GM23338 (cell line): ENCODE results near the gene SOD1. TPM values are rescaled to one million over a fixed set of nuclear protein-coding genes. Genes with fewer than 3 reads are reported as not detected.

Source experiments
- ATAC-seq: fragments of 200-7000 bp; cut with Tn5 transposase; 3 replicates; pipeline ENCODE4 v1.9.1; 2020
- DNase-seq: peaks from one replicate; pipeline ENCODE4 v3.0.0-alpha.2; 2015; ENCODE audit warnings: low spot score
- H2AFZ ChIP-seq: fragments of 200-600 bp; sonication (generic); 2 replicates; pipeline ENCODE4 v1.8.0; 2016; ENCODE audit warnings: antibody characterized with exemption, mild to moderate bottlenecking, moderate library complexity
- H3F3A ChIP-seq: fragments of 200-600 bp; sonication (generic); replicated peaks from 2 replicates; pipeline ENCODE4 v1.8.0; 2017; ENCODE audit warnings: antibody characterized with exemption, mixed run types, low read depth
- H3K27ac ChIP-seq: fragments of 200-600 bp; sonication (generic); 2 replicates; pipeline ENCODE4 v1.6.1; 2016; ENCODE audit warnings: low read depth
- H3K27me3 ChIP-seq: fragments of 200-600 bp; sonication (generic); 2 replicates; pipeline ENCODE4 v1.8.0; 2016; ENCODE audit warnings: mild to moderate bottlenecking, mixed run types, moderate library complexity; ENCODE audit not compliant: insufficient read depth
- H3K36me3 ChIP-seq: fragments of 200-600 bp; sonication (generic); 2 replicates; pipeline ENCODE4 v1.8.0; 2016; ENCODE audit warnings: mild to moderate bottlenecking; ENCODE audit not compliant: insufficient read depth
- H3K4me1 ChIP-seq: fragments of 200-600 bp; sonication (generic); 2 replicates; pipeline ENCODE4 v1.8.0; 2016; ENCODE audit warnings: mild to moderate bottlenecking, moderate library complexity; ENCODE audit not compliant: insufficient read depth
- H3K4me2 ChIP-seq: fragments of 200-600 bp; sonication (generic); 2 replicates; pipeline ENCODE4 v1.7.1; 2017; ENCODE audit warnings: mixed run types
- H3K4me3 ChIP-seq: fragments of 200-600 bp; sonication (generic); 2 replicates; pipeline ENCODE4 v1.6.1; 2016; ENCODE audit warnings: mixed run types
- H3K79me2 ChIP-seq: fragments of 200-600 bp; sonication (generic); replicated peaks from 2 replicates; pipeline ENCODE4 v1.8.0; 2017; ENCODE audit warnings: mild to moderate bottlenecking; ENCODE audit not compliant: insufficient read depth
- H3K9me2 ChIP-seq: fragments of 200-600 bp; sonication (generic); 2 replicates; pipeline ENCODE4 v1.8.0; 2017; ENCODE audit not compliant: insufficient read depth
- H4K20me1 ChIP-seq: fragments of 200-600 bp; sonication (generic); replicated peaks from 2 replicates; pipeline ENCODE4 v1.8.0; 2017; ENCODE audit warnings: mild to moderate bottlenecking; ENCODE audit not compliant: insufficient read depth
- H3K27ac Mint-ChIP-seq: 2 replicates; pipeline ENCODE4 v1.8.0; 2020; ENCODE audit warnings: inconsistent platforms, mild to moderate bottlenecking, moderate library complexity, mixed read lengths
- H3K27me3 Mint-ChIP-seq: 3 replicates; pipeline ENCODE4 v1.8.0; 2022; ENCODE audit warnings: low read depth, mild to moderate bottlenecking, moderate library complexity, mixed read lengths, inconsistent platforms; ENCODE audit not compliant: insufficient read depth, poor library complexity
- H3K36me3 Mint-ChIP-seq: 3 replicates; pipeline ENCODE4 v1.8.0; 2021; ENCODE audit warnings: low read depth, mild to moderate bottlenecking, inconsistent platforms, moderate library complexity, mixed read lengths
- H3K4me1 Mint-ChIP-seq: 3 replicates; pipeline ENCODE4 v1.8.0; 2020; ENCODE audit warnings: mild to moderate bottlenecking, inconsistent platforms, mixed read lengths
- H3K4me3 Mint-ChIP-seq: 3 replicates; pipeline ENCODE4 v1.8.0; 2021; ENCODE audit warnings: moderate library complexity, mild to moderate bottlenecking, inconsistent platforms, mixed read lengths
- H3K9me3 Mint-ChIP-seq: 3 replicates; pipeline ENCODE4 v1.8.0; 2020; ENCODE audit warnings: moderate library complexity, mild to moderate bottlenecking, inconsistent platforms, mixed read lengths
- CREB1 ChIP-seq: fragments of 250-450 bp; sonication (Bioruptor Pico); IDR thresholded peaks from 2 replicates; pipeline ENCODE4 v1.5.0; 2020; ENCODE audit warnings: low read depth, mild to moderate bottlenecking, moderate library complexity
- CTCF ChIP-seq, 2 experiments: fragments of 200-600 bp in 1 of 2; sonication (generic) in 1 of 2; conservative IDR thresholded peaks; 2 replicates each; pipeline versions ENCODE4 v1.5.1 to v1.6.1; 2016 to 2017; ENCODE audit warnings: antibody characterized with exemption in 2 of 2, low read depth in 2 of 2, mild to moderate bottlenecking in 2 of 2, moderate library complexity in 1 of 2
- EZH2phosphoT487 ChIP-seq: fragments of 200-600 bp; sonication (generic); IDR thresholded peaks from one replicate; pipeline ENCODE4 v1.8.1; 2018; ENCODE audit warnings: antibody characterized with exemption; ENCODE audit not compliant: unreplicated experiment
- NANOG ChIP-seq: IDR thresholded peaks from 2 replicates; pipeline ENCODE4 v1.6.1; 2016; ENCODE audit warnings: antibody characterized with exemption, borderline replicate concordance
- POLR2AphosphoS5 ChIP-seq: IDR thresholded peaks from 2 replicates; pipeline ENCODE4 v1.6.1; 2016; ENCODE audit warnings: antibody characterized with exemption, low read depth
- ZNF114 ChIP-seq: fragments of 250-450 bp; sonication (Bioruptor Pico); IDR thresholded peaks from 2 replicates; pipeline ENCODE4 v1.5.0; 2020; ENCODE audit warnings: mild to moderate bottlenecking, moderate library complexity
- polyA plus RNA-seq: library from polyadenylated mRNA; unstranded; fragments of >200 nt; fragmentation: Nextera tagmentation; extraction: Ambion mirVana; gene quantifications from 2 replicates; pipeline ENCODE4 v1.2.1, GENCODE V29; 2016
- total RNA-seq: library from RNA; depleted of rRNA; stranded (reverse); fragments of >200 nt; shearing (Covaris generic); gene quantifications from 2 replicates; pipeline ENCODE4 v1.2.3, GENCODE V29; 2014
- TF ChIP-seq, protein P1 (sequence below): IDR thresholded peaks from 2 replicates; pipeline ENCODE4 v1.6.1; 2016; ENCODE audit warnings: antibody characterized with exemption

The SOD1 gene
- total and polyA plus RNA-seq, 2 experiments from 2014 or later: 123 to 454 TPM

DNA sequence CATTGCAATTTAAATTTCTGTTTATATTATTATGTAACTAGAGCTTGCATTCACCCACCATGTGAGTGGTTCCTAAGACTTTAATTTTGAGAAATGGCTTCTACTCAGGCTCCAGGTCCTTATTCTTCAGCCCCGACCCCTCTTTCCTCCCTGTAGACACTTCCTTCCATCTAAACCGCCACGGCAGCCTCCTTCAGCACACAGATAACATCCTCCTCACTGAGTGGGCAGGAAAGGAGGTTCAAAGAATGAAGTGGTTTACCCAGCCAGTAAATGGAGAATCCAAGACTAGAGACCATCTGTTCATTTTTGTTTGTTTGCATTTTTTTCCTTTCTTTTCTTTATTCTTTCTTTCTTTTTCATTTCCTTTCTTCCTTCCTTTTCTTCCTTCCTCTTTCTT, 37.1 kb upstream of the SOD1 start (continued):
- TF ChIP-seq ZNF114 (CRISPR knock-in tag) (no peak), NANOG (no peak), POLR2AphosphoS5 (no peak), EZH2phosphoT487 (no peak), CREB1 (CRISPR knock-in tag) (no peak), CTCF (conservative IDR thresholded peaks at IDR 0.05; ENCODE audit: low read depth in 2 of 2) (no peak)
- TF ChIP-seq, protein P1, sequence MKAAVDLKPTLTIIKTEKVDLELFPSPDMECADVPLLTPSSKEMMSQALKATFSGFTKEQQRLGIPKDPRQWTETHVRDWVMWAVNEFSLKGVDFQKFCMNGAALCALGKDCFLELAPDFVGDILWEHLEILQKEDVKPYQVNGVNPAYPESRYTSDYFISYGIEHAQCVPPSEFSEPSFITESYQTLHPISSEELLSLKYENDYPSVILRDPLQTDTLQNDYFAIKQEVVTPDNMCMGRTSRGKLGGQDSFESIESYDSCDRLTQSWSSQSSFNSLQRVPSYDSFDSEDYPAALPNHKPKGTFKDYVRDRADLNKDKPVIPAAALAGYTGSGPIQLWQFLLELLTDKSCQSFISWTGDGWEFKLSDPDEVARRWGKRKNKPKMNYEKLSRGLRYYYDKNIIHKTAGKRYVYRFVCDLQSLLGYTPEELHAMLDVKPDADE: no peak

GRCh38 chr21:31623664-31624063, 35.8 kb upstream of the SOD1 start:
- Histone ChIP-seq H3K4me1 (no peaks in the 10 kb centered on the region; the same call in 1 of the 2 replicates), H3K27me3 (no peaks in the 10 kb centered on the region), H3K9me2 (no peaks in the 10 kb centered on the region), H3K27ac (no peak overlapping the region), H3K4me2 (no peak overlapping the region), H2AFZ (no peak overlapping the region), H3F3A (no peaks in the 10 kb centered on the region), H3K79me2 (no peaks in the 10 kb centered on the region), H3K4me3 (no peak overlapping the region), H3K36me3 (no peaks in the 10 kb centered on the region), H4K20me1 (no peaks in the 10 kb centered on the region)
- Mint-ChIP-seq H3K9me3 (no peaks in the 10 kb centered on the region), H3K4me1 (no peaks in the 10 kb centered on the region; the same call in 2 of the 3 replicates), H3K36me3 (no peaks in the 10 kb centered on the region), H3K27ac (no peak overlapping the region), H3K27me3 (peaks cover 10% of the 10 kb centered on the region), H3K4me3 (no peak overlapping the region)
- TF ChIP-seq EZH2phosphoT487 (no peak), CTCF (conservative IDR thresholded peaks at IDR 0.05; ENCODE audit: low read depth in 2 of 2) (peak; percentile 54 to 57)
- DNase-seq (peak; percentile 73), ATAC-seq (peak; percentile 73)

DNA sequence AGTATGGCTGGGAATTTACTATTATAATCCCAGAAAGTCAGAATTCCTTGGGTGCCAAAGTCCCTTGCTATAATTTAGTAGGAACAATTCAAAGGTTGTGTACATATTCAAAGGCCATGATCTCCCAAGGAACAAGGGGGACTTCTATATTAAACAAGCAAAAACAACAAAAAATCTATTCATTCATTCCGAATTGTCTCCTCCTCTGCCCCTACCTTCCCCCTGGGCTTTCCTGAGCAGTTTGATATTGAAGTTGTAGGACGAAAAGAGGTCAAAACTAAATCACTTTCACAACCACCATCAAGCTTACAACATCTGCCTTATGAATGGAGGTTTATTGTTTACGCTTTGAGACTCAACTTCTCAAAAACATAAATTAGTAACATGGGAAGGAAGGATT, 35.3 kb upstream of the SOD1 start:
- no peak for TF ChIP-seq POLR2AphosphoS5
- no peaks in the 10 kb centered on the region; the same call in 1 of the 2 replicates for H3K4me1 ChIP-seq
- H3K4me1 Mint-ChIP-seq: no peaks in the 10 kb centered on the region; the same call in 2 of the 3 replicates
- H3K27me3 ChIP-seq: no peaks in the 10 kb centered on the region
- H3K4me3 ChIP-seq: no peak overlapping the region
- no peaks in the 10 kb centered on the region for H3K9me3 Mint-ChIP-seq
- H3F3A ChIP-seq: no peaks in the 10 kb centered on the region
- 0 out of 2 replicates have a peak overlapping the region, but pooled peaks have one; percentile 16 for H2AFZ ChIP-seq
- DNase-seq (no peak), ATAC-seq (no peak)
- no peaks in the 10 kb centered on the region for H3K36me3 ChIP-seq
- no peak overlapping the region for H3K4me3 Mint-ChIP-seq
- peaks cover 10% of the 10 kb centered on the region for H3K27me3 Mint-ChIP-seq
- no peak overlapping the region for H3K27ac Mint-ChIP-seq
- H3K27ac ChIP-seq: no peak overlapping the region
- no peak overlapping the region for H3K4me2 ChIP-seq
- no peaks in the 10 kb centered on the region for H3K36me3 Mint-ChIP-seq
- H3K79me2 ChIP-seq: no peaks in the 10 kb centered on the region
- no peaks in the 10 kb centered on the region for H3K9me2 ChIP-seq
- H4K20me1 ChIP-seq: no peaks in the 10 kb centered on the region
